Hepatocyte (in vitro differentiated cells): Measurements from ENCODE around the gene ANXA2.

Experiments
- EZH2 ChIP-seq: fragments of 200-600 bp; sonication (generic); IDR thresholded peaks from 2 replicates; pipeline ENCODE4 v1.6.1; 2016; ENCODE audit warnings: antibody characterized with exemption, mild to moderate bottlenecking, borderline replicate concordance
- TF ChIP-seq, protein P1 (sequence below): fragments of 200-600 bp; sonication (generic); IDR thresholded peaks from 2 replicates; pipeline ENCODE4 v1.5.1; 2016; ENCODE audit warnings: antibody characterized with exemption, mild to moderate bottlenecking; ENCODE audit not compliant: poor library complexity

- TF ChIP-seq, protein P1, sequence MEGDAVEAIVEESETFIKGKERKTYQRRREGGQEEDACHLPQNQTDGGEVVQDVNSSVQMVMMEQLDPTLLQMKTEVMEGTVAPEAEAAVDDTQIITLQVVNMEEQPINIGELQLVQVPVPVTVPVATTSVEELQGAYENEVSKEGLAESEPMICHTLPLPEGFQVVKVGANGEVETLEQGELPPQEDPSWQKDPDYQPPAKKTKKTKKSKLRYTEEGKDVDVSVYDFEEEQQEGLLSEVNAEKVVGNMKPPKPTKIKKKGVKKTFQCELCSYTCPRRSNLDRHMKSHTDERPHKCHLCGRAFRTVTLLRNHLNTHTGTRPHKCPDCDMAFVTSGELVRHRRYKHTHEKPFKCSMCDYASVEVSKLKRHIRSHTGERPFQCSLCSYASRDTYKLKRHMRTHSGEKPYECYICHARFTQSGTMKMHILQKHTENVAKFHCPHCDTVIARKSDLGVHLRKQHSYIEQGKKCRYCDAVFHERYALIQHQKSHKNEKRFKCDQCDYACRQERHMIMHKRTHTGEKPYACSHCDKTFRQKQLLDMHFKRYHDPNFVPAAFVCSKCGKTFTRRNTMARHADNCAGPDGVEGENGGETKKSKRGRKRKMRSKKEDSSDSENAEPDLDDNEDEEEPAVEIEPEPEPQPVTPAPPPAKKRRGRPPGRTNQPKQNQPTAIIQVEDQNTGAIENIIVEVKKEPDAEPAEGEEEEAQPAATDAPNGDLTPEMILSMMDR: no peak
- no peak for TF ChIP-seq EZH2
Measured at GRCh38 chr15:60301024-60301423, 96.8 kb downstream of the ANXA2 start.
